Endometrium (tissue), 2 donors: Measurements from ENCODE around the gene GABRG3.

Experiments
- FAIRE-seq: peaks from 2 replicates; lab custom pipeline; 2012; peaks lifted over from hg19 to GRCh38; lab: Jason Lieb, UNC
- donor health status: control.
- donor health status: control.

Gene GABRG3

GRCh38 chr15:26970712-26971210 is at the start of gene GABRG3:
TSS of gene GABRG3 (plus strand) at chr15:26971181.
- no peak for FAIRE-seq

GRCh38 chr15:26921433-26921832 is 49.5 kb upstream of the GABRG3 start:
- FAIRE-seq = no peak

DNA sequence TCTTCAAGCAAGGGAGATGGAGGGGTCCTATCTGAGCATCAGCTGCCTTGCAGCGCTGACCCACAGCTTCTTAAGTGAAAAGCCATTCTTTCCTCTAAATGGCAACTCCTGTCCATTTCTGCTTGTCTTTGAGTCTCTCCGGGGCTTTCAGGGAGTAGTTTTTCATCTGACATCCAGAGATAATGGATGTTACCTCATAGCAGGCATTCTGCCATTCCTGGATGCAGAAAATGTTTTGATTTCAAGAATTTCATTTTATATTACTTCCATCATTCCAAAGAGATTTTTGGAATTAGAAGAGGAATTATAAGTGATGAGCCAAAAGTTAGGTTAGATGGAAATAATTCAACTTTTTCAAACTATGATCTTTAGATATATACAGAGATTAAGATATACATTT is 44.9 kb upstream of the GABRG3 start:
- FAIRE-seq = no peak

DNA sequence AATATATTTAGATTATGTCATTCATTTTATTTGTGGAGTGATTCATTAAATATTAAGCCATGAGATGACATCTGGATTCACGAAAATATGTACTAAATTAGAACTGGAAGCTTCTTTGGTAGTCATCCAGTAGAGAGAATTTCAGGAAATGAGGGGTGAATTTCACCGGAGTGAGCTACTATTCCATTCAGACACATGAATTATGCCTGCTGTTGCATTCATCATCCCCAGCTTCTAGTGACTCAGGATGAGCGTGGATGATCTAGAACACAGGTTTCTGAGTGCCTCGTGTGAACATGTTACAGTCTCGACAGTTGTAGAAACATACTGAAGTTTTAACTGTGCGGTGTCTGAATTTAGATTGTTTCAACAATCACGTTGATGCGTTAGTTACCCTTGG is 42.9 kb upstream of the GABRG3 start:
- no peak for FAIRE-seq

DNA sequence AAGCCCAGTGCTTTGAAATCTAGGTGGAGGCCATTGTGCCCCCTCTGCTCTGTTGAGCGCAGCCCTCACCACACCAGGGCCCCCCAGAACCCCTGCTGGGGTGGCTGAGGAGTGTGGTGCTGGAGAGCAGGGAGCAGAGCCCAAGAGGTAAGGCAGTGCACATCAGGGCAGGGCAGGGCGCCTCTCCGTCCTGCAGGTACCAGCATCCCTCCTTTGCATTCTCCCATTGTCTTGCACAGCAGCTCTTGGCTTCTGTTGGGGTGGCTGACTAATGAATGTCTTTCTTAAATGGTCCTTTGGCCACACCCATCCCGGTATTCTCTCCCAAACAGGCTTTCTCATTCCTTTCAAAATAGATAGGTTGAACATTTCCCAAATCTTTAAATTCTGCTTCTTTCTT is 41.4 kb upstream of the GABRG3 start:
- FAIRE-seq = no peak

- no peak for FAIRE-seq
Measured at GRCh38 chr15:26934848-26935247, 36.1 kb upstream of the GABRG3 start.

GRCh38 chr15:26935322-26935721 is 35.7 kb upstream of the GABRG3 start:
- FAIRE-seq = no peak

DNA sequence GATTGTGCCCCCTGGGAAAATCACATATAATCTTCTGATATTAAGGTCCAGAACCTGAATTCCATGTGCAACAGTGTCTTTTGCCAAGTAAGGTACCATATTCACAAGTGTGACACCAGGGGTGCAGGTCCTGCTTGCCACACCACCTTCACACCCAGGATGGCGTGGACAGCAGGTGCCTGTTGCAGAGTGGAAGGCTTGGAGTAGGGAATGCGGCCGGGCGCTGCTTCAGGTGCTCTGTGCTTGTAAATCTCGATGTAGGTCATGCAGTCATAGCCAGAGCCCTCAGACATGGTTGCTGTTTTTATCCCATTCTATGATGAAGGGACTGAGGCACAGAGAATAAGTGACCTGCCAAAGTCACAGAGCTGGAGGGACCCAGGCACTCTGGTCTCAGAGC is 34.5 kb upstream of the GABRG3 start:
- FAIRE-seq = no peak

DNA sequence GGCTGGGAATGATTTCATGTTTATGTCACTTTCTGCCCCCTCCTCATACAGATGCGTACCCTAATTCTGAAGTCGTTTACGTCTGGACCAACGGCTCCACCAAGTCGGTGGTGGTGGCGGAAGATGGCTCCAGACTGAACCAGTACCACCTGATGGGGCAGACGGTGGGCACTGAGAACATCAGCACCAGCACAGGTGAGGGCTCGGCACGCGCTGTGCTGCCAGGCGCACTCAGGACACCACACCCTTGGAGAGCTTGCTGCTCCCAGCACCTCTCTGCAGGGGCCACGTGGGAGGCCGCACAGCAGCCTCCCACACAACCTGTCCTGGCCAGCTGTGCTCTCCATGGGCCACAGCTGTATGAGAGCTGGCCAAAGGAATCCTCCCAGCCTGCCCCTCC is 33.8 kb upstream of the GABRG3 start:
- FAIRE-seq = no peak

DNA sequence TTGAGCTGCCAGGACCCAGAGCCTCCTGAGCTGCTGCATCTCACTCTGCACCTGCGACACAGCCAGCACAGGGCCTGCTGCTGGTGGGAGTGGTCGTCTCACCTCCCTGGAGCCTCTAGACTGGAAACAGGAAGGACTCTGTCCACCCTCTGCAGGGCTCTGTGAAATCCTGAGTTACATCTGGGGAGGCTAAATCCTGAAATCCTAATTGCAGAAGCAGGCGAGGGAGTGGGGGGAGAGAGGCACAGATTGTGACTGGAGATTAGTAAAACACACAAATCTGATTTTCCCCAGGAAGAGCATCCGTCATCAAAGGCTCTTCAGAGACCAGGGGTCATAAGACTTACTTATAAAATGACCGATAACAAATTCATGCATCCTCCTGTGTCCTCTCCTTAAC is 31.6 kb upstream of the GABRG3 start:
- FAIRE-seq = no peak

DNA sequence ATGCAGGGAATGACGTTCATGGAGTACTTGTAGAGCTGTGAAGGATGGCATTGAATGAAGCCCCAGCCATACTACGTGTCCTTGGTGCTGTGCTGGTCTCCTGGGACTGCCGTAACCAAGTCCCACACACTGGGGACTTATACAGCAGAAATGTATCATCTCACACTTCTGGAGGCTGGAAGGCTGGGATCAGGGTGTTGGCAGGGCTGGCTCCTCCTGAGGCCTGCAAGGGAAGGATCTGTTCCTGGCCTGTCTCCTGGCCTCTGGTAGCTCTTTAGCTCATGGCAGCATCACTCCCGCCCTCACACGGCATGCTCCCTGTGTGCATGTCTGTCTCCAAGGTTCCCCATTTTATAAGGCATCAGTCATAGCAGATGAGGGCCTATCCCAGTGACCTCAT is 29.5 kb upstream of the GABRG3 start:
- no peak for FAIRE-seq

GRCh38 chr15:26943866-26944265 is 27.1 kb upstream of the GABRG3 start:
- FAIRE-seq = peak; percentile 96

- FAIRE-seq = no peak
Measured at GRCh38 chr15:26945046-26945445, 25.9 kb upstream of the GABRG3 start.

GRCh38 chr15:26950001-26950400 is 21.0 kb upstream of the GABRG3 start:
- no peak for FAIRE-seq

DNA sequence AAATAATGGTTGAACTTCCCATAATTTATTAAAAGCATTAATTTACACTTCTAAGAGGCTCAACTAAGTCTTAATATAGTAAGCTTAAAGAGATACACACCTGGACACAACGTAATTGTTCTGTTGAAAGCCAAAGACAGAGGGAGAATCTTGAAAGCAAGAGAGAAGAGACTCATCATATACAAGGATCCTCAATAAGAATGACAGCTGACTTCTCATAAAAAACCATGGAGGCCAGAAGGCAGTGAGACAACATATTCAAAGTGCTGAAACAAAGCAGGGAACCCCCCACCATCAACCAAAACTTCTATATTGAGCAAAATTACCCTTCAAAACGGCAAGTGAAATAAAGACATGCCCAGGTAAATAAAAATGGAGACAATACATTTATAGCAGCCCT is 16.6 kb upstream of the GABRG3 start:
- FAIRE-seq = no peak

GRCh38 chr15:26967719-26968269 is 3.2 kb upstream of the GABRG3 start:
- FAIRE-seq = no peak

GRCh38 chr15:26968806-26969205 is 2.2 kb upstream of the GABRG3 start:
- no peak for FAIRE-seq

- FAIRE-seq = no peak
Measured at GRCh38 chr15:26971271-26972018, 464 bp downstream of the GABRG3 start.

DNA sequence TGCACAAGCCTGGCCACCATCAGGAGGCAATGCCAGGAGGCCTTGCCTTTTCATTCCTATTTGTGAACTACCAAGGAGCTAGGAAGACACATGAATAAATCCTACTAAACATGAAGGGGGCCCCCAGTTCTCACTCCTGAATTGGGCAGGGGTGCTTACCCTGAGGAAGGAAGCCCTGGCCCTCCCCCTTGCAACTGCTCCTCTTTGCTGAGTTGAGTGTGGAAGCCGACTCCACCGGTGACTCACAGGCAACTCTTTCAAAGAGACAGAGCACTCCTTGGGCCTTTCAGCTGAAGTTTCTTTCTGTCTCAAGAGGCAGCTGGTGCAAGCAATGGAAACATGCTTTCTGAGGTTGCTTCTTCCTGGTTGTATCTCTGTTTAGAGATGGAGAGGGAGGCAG is 1.7 kb downstream of the GABRG3 start:
- no peak for FAIRE-seq

GRCh38 chr15:26974120-26974780 is 3.3 kb downstream of the GABRG3 start:
- FAIRE-seq = no peak

DNA sequence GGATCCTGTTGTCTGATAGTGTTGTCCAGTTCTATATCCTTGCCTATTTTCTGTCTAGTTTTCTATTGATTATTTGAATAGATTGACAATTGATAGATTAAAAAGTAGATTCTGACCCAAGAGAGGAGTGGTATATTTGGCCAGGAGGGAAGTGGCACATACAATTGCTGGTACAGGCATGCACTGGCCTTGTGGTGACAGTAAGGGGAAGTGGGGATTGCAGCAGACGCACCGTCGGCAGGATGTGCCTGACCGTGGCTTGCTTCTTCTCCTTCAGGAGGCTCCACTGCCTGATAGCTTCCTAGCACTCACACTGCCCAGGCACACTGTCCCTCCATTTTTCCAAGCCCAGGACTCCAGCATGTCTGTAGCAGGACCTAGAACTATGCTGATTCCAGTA is 10.5 kb downstream of the GABRG3 start:
- FAIRE-seq = no peak

DNA sequence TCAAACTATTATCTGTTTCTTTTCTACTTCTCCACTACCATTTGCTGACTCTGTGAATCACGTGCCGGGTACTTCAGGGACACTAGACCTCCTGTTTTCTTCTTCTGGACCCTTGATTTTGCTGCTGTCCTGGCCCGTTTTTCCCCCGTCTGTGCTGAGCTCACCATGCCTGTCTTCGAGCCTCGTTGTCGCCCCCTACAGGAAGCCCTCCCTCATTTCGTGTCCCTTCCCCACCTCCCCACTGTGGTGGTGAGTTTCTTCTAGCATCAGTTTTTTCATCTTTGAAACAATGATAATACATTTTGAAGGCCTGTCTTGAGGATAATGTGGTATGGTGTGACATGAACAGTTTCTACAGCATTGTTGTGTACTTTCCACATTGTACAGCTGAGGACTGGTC is 12.8 kb downstream of the GABRG3 start:
- FAIRE-seq = no peak

DNA sequence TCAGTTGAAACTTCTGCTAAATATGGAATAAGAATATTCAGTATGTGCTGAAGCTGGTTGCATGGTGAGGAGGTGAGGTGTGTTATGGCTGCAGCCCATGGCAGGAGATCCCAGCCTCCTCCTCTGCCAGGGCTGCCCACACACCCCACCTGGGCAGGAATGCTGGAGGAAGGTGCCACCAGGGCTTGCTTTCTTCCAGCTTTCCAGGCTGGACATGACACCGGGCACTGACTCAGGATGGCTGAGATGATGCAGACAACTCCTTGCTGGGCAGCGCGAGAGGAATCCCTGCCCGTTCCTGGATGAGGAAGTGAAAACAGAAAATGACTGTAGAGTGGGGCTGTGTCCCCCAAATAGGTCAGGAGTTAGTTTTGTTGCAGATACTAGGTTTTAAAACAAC is 14.1 kb downstream of the GABRG3 start:
- no peak for FAIRE-seq

DNA sequence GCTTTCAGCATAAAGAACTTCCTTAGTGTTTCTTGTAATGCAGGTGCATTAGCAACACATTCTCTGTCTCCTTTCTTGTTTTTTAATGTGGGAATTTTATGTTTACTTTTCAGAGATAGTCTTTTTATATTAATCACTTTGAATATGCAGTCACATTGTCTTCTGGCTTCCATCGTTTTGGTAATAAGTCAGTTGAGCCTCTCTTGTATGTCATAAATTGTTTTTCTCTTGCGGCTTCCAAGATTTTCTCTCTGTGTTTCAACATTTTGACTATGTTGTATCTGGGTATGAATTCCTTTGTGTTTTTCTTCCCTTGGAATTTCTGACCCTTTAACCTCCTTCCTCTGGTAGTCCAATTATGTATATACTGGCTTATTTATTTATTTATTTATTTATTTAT is 25.3 kb downstream of the GABRG3 start:
- FAIRE-seq = no peak
